DMS114 treated with DMSO at 0.1 percent for 48 hours (cell line): Measurements from ENCODE around the gene TBC1D4.

Source experiments
- DNase-seq: peaks from one replicate; lab custom pipeline; 2025; ENCODE audit not compliant: unreplicated experiment; lab: John Stamatoyannopoulos, UW

Gene TBC1D4

GRCh38 chr13:75418186-75418843, 63.7 kb downstream of the TBC1D4 start:
- DNase-seq: no peak

DNA sequence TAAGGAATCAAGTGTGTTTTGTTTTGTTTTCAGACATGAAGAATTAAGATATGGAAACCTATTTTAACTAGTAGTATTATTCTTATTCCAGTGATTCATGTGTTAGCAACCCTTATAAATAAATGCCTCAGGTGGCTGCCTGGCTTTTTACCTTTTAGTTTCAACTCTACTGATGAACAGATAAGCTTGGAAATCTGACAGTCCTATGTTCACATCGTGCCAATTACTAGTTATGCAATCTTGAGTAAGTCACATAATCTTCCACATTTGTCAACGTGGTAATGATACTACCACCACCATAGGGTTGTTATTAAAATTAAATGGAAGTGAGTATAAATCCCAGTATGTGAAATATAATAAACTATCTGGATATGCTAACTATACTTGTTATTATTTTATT, 64.3 kb downstream of the TBC1D4 start:
- DNase-seq: no peak

- DNase-seq: no peak
Measured at GRCh38 chr13:75417012-75417384, 65.0 kb downstream of the TBC1D4 start.

GRCh38 chr13:75416327-75417011, 65.5 kb downstream of the TBC1D4 start:
- DNase-seq: no peak

DNA sequence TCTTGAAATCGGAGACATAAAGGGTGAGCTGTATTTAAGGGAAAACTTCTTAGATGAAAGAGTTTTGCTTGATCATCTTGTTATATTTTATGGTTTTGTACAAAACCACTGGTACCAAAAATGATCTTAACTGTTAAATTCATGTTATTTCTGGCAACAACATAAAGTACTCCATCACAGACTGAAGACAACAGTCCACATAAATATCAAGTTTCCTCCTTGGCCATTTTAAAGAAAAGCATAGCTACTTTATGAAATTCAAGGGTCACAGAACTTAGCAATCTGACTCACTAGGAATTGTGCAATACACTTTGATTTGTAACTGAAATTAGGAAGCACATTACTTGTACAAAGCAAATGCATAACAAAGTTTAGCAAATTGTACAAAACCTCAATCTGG, 66.3 kb downstream of the TBC1D4 start:
- no peak for DNase-seq

GRCh38 chr13:75415171-75415570, 66.8 kb downstream of the TBC1D4 start:
- DNase-seq: no peak

DNA sequence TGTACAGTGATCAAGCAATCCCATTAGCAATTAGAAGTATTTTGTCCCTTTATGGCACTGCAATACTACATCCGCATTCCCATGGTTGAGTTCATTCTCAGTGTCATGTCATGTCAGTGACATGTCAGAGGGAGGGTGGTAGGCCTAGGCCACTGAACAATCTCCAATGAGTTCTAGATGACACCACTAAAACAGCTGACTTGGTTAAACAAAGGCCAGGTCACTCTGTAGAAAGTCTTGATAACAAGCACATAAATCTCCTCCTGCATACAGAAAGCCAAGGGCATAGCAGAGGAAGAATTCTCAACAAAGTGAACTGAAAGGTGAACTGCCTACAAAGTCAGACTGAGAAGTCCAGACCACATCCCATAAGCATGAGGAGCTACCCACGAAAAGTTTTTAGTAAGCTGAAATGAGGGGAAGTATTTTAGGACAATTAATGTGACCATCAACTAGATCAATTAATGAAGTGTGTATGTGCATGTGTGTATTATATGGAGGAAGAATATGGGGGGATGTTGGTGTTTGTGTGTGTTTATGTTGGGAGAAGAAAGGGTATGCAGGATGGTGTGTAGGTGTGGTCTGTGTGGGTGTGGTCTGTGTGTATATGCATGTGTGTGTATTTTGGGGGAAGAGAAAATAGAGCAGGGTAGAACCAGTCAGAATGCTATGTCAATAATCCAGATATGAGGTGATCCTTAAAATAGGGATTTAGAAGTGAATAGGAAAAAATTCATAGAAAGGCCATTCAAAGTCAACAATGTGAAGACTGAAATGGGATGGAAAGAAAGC, 67.7 kb downstream of the TBC1D4 start:
- no peak for DNase-seq

GRCh38 chr13:75411924-75412537, 69.9 kb downstream of the TBC1D4 start:
- DNase-seq: no peak

GRCh38 chr13:75410207-75410606, 71.8 kb downstream of the TBC1D4 start:
- DNase-seq: no peak

DNA sequence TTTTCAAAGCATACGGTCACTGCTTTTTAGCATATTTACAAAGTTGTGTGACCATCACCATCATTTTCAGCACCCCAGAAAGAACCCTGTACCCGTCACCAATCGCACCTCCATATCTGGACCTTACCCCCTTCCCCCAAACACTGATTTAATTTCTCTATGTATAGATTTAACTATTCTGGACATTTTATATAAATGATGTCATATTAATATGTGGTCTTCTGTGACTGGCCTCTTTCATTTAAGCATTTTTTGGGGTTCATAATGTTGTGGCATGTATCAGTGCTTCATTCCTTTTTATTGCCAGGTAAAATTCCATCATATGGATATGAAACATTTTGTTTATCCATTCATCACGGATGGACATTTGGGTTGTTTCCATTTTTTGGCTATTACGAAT, 74.0 kb downstream of the TBC1D4 start:
- DNase-seq: no peak

DNA sequence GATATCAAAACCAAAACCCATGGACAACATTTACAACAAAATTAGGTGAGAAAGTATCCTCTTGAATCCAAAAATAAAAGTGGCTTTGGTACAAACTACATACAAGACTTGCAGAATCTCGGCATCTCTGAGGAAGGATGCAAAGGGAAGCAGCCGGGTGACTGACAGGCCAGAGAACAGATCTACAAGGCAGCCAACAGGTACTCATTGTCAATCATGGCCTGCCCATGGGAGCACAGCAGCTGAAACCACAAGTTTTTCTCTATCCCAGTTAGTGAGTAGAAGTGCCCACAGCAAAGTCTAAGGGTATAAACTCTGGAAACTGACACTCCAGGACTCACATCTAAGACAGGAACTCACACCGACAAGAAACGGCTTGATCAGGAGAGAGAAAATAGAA, 74.5 kb downstream of the TBC1D4 start:
- no peak for DNase-seq

DNA sequence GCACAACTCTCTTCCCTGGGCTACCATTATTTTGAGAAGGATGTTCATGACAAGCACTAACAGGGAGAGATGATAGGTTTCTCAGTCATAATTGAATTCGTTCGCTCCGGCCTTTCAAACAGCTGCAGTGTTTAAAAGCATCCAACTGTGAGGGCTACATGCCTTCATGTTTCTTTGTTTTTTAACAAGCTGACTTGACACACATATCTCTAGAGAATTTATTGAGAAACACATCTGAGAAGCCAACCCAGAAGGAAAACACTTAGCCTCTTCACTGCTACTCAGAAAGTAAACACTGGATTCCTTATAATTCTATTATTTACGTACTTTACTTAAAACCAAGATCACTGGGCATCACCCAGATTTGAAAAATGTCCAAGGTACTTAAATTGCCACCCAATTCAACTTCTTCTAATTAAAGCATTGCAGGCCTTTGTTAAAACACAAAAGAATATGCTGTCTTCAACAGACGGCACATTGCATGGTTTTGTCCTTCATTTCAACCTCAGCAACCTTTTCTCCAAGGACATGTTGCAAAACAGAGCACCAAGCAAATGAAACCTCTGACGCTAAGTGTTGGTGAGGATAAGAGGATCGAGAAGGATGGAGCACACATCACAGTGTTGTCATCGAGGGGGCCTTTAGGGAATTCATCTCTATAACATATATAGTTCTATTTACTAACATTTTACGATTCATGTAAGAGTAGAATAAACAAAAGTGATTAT, 75.8 kb downstream of the TBC1D4 start:
- DNase-seq: no peak

- DNase-seq: no peak
Measured at GRCh38 chr13:75404726-75405125, 77.2 kb downstream of the TBC1D4 start.

DNA sequence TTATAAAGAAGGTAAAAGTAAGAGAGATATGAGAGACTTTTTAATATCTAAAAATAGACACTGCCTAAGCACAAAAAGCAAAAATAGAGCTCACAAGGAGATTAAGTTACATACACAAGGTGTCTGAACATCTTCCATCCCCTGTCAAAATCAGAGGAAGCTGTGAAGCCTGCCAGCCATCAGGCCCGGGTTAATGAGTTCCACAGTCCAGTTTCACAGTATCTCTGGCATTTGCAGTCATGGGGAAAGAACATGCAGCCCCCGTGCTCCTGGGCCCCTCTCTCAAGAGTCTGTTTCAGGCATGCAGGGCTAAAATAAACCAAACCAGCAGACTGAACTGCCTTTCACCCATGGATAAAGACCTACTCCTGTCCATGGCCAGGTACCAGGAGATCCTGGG, 79.2 kb downstream of the TBC1D4 start:
- DNase-seq: no peak

- no peak for DNase-seq
Measured at GRCh38 chr13:75400775-75401174, 81.2 kb downstream of the TBC1D4 start.

DNA sequence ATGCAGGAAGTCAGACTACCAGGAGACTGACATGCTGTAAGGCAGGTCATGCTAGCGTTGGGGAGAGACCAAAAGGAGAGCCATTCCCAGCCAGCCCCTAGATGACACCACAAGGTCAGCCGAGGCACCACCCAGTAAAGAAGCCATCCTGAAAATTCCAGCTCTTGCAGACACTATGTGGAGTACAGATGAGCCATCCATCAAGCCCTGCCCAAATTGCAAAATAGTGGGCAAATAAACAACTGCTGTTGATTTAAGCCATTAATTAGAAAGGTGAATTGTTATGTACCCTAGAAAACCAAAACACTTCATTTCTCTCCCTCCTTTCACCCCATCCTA, 82.1 kb downstream of the TBC1D4 start:
- DNase-seq: no peak

DNA sequence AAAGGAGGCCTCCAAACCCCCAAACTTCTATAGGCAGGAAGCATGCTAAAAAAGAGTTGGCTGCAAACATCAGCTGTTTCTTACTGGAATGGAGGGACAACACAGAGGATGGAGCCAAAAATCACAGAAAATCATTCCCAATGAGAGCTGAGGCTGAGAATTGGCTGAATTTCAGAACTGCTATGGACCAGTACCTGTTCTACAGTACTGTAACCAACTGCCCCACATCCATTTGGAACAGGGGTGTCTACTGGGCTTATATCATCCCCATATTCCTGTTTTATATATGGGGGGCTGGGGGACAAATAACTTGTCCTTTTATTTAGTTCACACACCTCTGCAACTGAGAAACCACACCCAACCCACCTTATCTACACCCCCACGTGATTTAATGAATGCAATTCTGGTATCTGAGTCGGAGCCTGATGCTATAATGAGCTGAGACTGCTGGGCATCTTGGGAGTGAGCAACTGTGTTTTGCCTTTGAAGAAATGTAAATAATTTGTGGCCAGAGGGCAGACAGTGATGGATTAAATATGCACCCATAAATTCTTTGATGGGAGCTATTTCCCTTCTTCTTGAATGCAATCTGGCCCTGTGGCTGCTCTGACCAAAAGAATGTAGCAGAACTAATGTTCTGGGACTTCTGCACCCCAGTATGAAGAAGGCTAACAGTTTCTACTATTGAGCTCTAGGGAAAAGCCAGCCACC, 82.6 kb downstream of the TBC1D4 start:
- DNase-seq: no peak

- no peak for DNase-seq
Measured at GRCh38 chr13:75398072-75398471, 83.9 kb downstream of the TBC1D4 start.

- DNase-seq: no peak
Measured at GRCh38 chr13:75395901-75396300, 86.1 kb downstream of the TBC1D4 start.

- no peak for DNase-seq
Measured at GRCh38 chr13:75395066-75395465, 86.9 kb downstream of the TBC1D4 start.
